Mesenchymal stem cell (in vitro differentiated cells and primary cell): Measurements from ENCODE around the gene ALDH1B1.
A peak's percentile ranks its signal among the peaks of the same experiment; 100 is the strongest.

ENCODE experiments used
- DNase-seq: peaks from one replicate; pipeline ENCODE4 v3.0.0-alpha.2; 2013
- H2AFZ ChIP-seq: one replicate; pipeline ENCODE4 v1.6.1; 2013; ENCODE audit warnings: low read depth, mild to moderate bottlenecking, control low read depth, inconsistent platforms, low read length, moderate library complexity
- H2AK5ac ChIP-seq: 2 replicates; pipeline ENCODE4 v1.6.1; 2013; ENCODE audit warnings: low read length, moderate library complexity, mild to moderate bottlenecking, inconsistent platforms; ENCODE audit not compliant: severe bottlenecking
- H2BK120ac ChIP-seq: one replicate; pipeline ENCODE4 v1.6.1; 2013; ENCODE audit warnings: low read depth, mild to moderate bottlenecking, inconsistent platforms, low read length, moderate library complexity
- H2BK12ac ChIP-seq, 2 experiments: one replicate each; pipeline ENCODE4 v1.6.1; 2013; ENCODE audit warnings: inconsistent platforms in 2 of 2, low read length in 2 of 2, mild to moderate bottlenecking in 2 of 2, moderate library complexity in 2 of 2, control low read depth in 1 of 2
- H2BK15ac ChIP-seq: one replicate; pipeline ENCODE4 v1.6.1; 2013; ENCODE audit warnings: mild to moderate bottlenecking, low read depth, inconsistent platforms; ENCODE audit not compliant: poor library complexity, severe bottlenecking
- H2BK5ac ChIP-seq: 2 replicates; pipeline ENCODE4 v1.6.1; 2013; ENCODE audit warnings: low read depth, mild to moderate bottlenecking, low read length, control low read depth, inconsistent platforms; ENCODE audit not compliant: poor library complexity, severe bottlenecking
- H3K14ac ChIP-seq, 2 experiments: one replicate each; pipeline ENCODE4 v1.6.1; 2013; ENCODE audit warnings: inconsistent platforms in 2 of 2, low read length in 2 of 2, control low read depth in 1 of 2, mild to moderate bottlenecking in 1 of 2, moderate library complexity in 1 of 2
- H3K18ac ChIP-seq, 2 experiments: one replicate each; pipeline ENCODE4 v1.6.1; 2013; ENCODE audit warnings: inconsistent platforms in 2 of 2, low read length in 2 of 2, control low read depth in 1 of 2, low read depth in 1 of 2, mild to moderate bottlenecking in 1 of 2
- H3K23ac ChIP-seq, 2 experiments: one replicate each; pipeline ENCODE4 v1.6.1; 2013; ENCODE audit warnings: inconsistent platforms in 2 of 2, low read length in 2 of 2, mild to moderate bottlenecking in 2 of 2, moderate library complexity in 2 of 2, control low read depth in 1 of 2
- H3K27ac ChIP-seq: 2 replicates; pipeline ENCODE4 v1.5.1; 2013; ENCODE audit warnings: mild to moderate bottlenecking, moderate library complexity, low read length, control low read depth, inconsistent platforms; ENCODE audit not compliant: poor library complexity, severe bottlenecking
- H3K27me3 ChIP-seq, 2 experiments: 2 replicates each; pipeline versions ENCODE4 v1.6.1 to v1.7.0; 2013; ENCODE audit warnings: low read length in 2 of 2, mild to moderate bottlenecking in 2 of 2, moderate library complexity in 2 of 2, control low read depth in 1 of 2, inconsistent platforms in 1 of 2; ENCODE audit not compliant: control insufficient read depth in 1 of 2, insufficient read depth in 1 of 2
- H3K36me3 ChIP-seq, 2 experiments: 2 replicates each; pipeline versions ENCODE4 v1.6.1 to v1.7.0; 2013; ENCODE audit warnings: low read length in 2 of 2, control low read depth in 1 of 2, inconsistent platforms in 1 of 2, low read depth in 1 of 2, mild to moderate bottlenecking in 1 of 2; ENCODE audit not compliant: insufficient read depth in 2 of 2, control insufficient read depth in 1 of 2
- H3K4ac ChIP-seq, 2 experiments: one replicate each; pipeline ENCODE4 v1.6.1; 2013; ENCODE audit warnings: inconsistent platforms in 2 of 2, low read length in 2 of 2, mild to moderate bottlenecking in 2 of 2, moderate library complexity in 2 of 2, control low read depth in 1 of 2, low read depth in 1 of 2
- H3K4me1 ChIP-seq: 2 replicates; pipeline ENCODE4 v1.6.1; 2013; ENCODE audit warnings: low read depth, low read length, control low read depth; ENCODE audit not compliant: control insufficient read depth, insufficient read depth
- H3K4me2 ChIP-seq: 2 replicates; pipeline ENCODE4 v1.6.1; 2013; ENCODE audit warnings: low read length, mild to moderate bottlenecking, inconsistent platforms; ENCODE audit not compliant: poor library complexity, severe bottlenecking
- H3K4me3 ChIP-seq, 2 experiments: 2 replicates each; pipeline versions ENCODE4 v1.5.1 to v1.7.0; 2013; ENCODE audit warnings: low read length in 2 of 2, mild to moderate bottlenecking in 2 of 2, control low read depth in 1 of 2, low read depth in 1 of 2; ENCODE audit not compliant: insufficient read depth in 1 of 2
- H3K79me1 ChIP-seq: replicated peaks from 2 replicates; pipeline ENCODE4 v1.6.1; 2013; ENCODE audit warnings: mild to moderate bottlenecking, control low read depth, low read length, inconsistent platforms; ENCODE audit not compliant: poor library complexity, severe bottlenecking
- H3K9ac ChIP-seq: 2 replicates; pipeline ENCODE4 v1.7.0; 2013; ENCODE audit warnings: mild to moderate bottlenecking, low read length, moderate library complexity
- H3K9me3 ChIP-seq: 2 replicates; pipeline ENCODE4 v1.7.0; 2013; ENCODE audit warnings: mild to moderate bottlenecking, low read length; ENCODE audit not compliant: control insufficient read depth
- H4K8ac ChIP-seq: one replicate; pipeline ENCODE4 v1.6.1; 2013; ENCODE audit warnings: inconsistent platforms, mild to moderate bottlenecking, low read length, moderate library complexity
- H4K91ac ChIP-seq: one replicate; pipeline ENCODE4 v1.6.1; 2013; ENCODE audit warnings: mild to moderate bottlenecking, low read length, inconsistent platforms
- WGBS: methylation state at CpG from one replicate; pipeline ENCODE4 v1.1.7; 2013; ENCODE audit warnings: mixed read lengths; 5-methylcytosine and 5-hydroxymethylcytosine counted together

Gene ALDH1B1

GRCh38 chr9:38393128-38393796 lies 760 bp downstream of the ALDH1B1 start:
- peak overlapping the region; percentile 2 to 68 for H3K23ac ChIP-seq
- peak overlapping the region in 1 of 2 experiments; percentile 29 for H2BK12ac ChIP-seq
- peak overlapping the region; percentile 71 for H2BK5ac ChIP-seq
- no peaks in the 10 kb centered on the region for H3K27me3 ChIP-seq
- peaks cover 25% of the 10 kb centered on the region for H3K79me1 ChIP-seq
- H3K9me3 ChIP-seq: no peaks in the 10 kb centered on the region
- no peak overlapping the region for H3K14ac ChIP-seq
- DNase-seq: peak; percentile 12
- H3K36me3 ChIP-seq: peaks cover 23 to 29% of the 10 kb centered on the region in 2 experiments
- H3K4me1 ChIP-seq: peaks cover 21% of the 10 kb centered on the region
- H3K9ac ChIP-seq: peak overlapping the region; percentile 93
- peak overlapping the region; percentile 49 for H3K4me2 ChIP-seq
- H3K4me3 ChIP-seq: peak overlapping the region; percentile 72 to 94
- peak overlapping the region; percentile 26 to 52 for H3K18ac ChIP-seq
- H2AFZ ChIP-seq: peak overlapping the region; percentile 86
- H2BK120ac ChIP-seq: no peak overlapping the region
- no peak overlapping the region for H4K91ac ChIP-seq
- 12% methylated on average over 9 of the region's 9 CpGs for WGBS
- H4K8ac ChIP-seq: peak overlapping the region; percentile 55
- no peak overlapping the region for H2BK15ac ChIP-seq
- no peak overlapping the region for H3K27ac ChIP-seq
- H2AK5ac ChIP-seq: peak overlapping the region; percentile 10
- peak overlapping the region; percentile 32 to 36 for H3K4ac ChIP-seq

DNA sequence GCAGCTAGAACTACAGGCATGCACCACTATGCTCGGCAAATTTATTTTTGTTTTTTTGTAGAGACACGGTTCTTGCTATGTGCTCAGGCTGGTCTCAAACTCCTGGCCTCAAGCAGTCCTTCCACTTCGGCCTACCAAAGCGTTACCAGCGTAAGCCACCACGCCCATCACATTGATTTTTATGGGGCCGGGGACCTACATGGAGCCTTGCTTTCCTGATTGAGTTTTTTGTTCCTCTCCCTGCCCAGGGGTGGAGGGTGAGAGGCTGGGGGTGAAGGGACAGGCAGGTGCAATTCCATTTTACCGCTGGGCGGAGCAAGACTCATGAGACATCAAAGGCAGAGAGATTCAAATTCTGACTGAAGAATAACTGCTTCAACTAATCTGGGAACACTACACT lies 1.9 kb downstream of the ALDH1B1 start:
- Histone ChIP-seq H2BK15ac (no peak overlapping the region), H3K4ac (no peak overlapping the region), H3K4me2 (no peak overlapping the region), H2BK12ac (no peak overlapping the region), H3K4me3 (no peak overlapping the region), H3K9me3 (no peaks in the 10 kb centered on the region), H3K27ac (no peak overlapping the region), H3K9ac (no peak overlapping the region), H4K8ac (no peak overlapping the region), H3K36me3 (peaks cover 31 to 34% of the 10 kb centered on the region in 2 experiments), H3K79me1 (peaks cover 33% of the 10 kb centered on the region), H2BK5ac (no peak overlapping the region), H3K14ac (no peak overlapping the region), H3K4me1 (peaks cover 21% of the 10 kb centered on the region), H3K18ac (no peak overlapping the region), H2BK120ac (no peak overlapping the region), H4K91ac (no peak overlapping the region), H3K27me3 (no peaks in the 10 kb centered on the region), H2AFZ (no peak overlapping the region), H2AK5ac (no peak overlapping the region), H3K23ac (no peak overlapping the region)
- DNase-seq: no peak
- 94% methylated on average over 7 of the region's 9 CpGs for WGBS

GRCh38 chr9:38395653-38396370 lies 3.3 kb downstream of the ALDH1B1 start:
- H3K27me3 ChIP-seq: no peaks in the 10 kb centered on the region
- H2BK15ac ChIP-seq: no peak overlapping the region
- H2BK120ac ChIP-seq: no peak overlapping the region
- peaks cover 34% of the 10 kb centered on the region in 2 experiments for H3K36me3 ChIP-seq
- H3K79me1 ChIP-seq: peaks cover 34% of the 10 kb centered on the region
- H3K18ac ChIP-seq: no peak overlapping the region
- H3K14ac ChIP-seq: no peak overlapping the region
- no peak overlapping the region for H3K4me2 ChIP-seq
- H2AK5ac ChIP-seq: no peak overlapping the region
- no peak overlapping the region for H2AFZ ChIP-seq
- no peak overlapping the region for H3K4ac ChIP-seq
- no peak for DNase-seq
- no peak overlapping the region for H3K27ac ChIP-seq
- peaks cover 21% of the 10 kb centered on the region for H3K4me1 ChIP-seq
- WGBS: 95% methylated on average over 30 of the region's 30 CpGs
- no peak overlapping the region for H3K23ac ChIP-seq
- H3K4me3 ChIP-seq: no peak overlapping the region
- H3K9ac ChIP-seq: no peak overlapping the region
- no peak overlapping the region for H2BK5ac ChIP-seq
- H2BK12ac ChIP-seq: no peak overlapping the region
- no peak overlapping the region for H4K91ac ChIP-seq
- H3K9me3 ChIP-seq: no peaks in the 10 kb centered on the region
- no peak overlapping the region for H4K8ac ChIP-seq

DNA sequence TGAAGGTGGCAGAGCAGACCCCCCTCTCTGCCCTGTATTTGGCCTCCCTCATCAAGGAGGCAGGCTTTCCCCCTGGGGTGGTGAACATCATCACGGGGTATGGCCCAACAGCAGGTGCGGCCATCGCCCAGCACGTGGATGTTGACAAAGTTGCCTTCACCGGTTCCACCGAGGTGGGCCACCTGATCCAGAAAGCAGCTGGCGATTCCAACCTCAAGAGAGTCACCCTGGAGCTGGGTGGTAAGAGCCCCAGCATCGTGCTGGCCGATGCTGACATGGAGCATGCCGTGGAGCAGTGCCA lies 3.8 kb downstream of the ALDH1B1 start:
- H3K27me3 ChIP-seq: peaks cover 0 to 3% of the 10 kb centered on the region in 2 experiments
- H3K4ac ChIP-seq: no peak overlapping the region
- peaks cover 34% of the 10 kb centered on the region for H3K79me1 ChIP-seq
- no peak overlapping the region for H3K4me2 ChIP-seq
- no peak overlapping the region for H4K8ac ChIP-seq
- H3K18ac ChIP-seq: no peak overlapping the region
- peaks cover 34% of the 10 kb centered on the region in 2 experiments for H3K36me3 ChIP-seq
- no peak overlapping the region for H2BK120ac ChIP-seq
- no peak overlapping the region for H2BK5ac ChIP-seq
- no peak for DNase-seq
- no peak overlapping the region for H4K91ac ChIP-seq
- no peak overlapping the region for H3K9ac ChIP-seq
- no peak overlapping the region for H3K23ac ChIP-seq
- peaks cover 17% of the 10 kb centered on the region for H3K4me1 ChIP-seq
- H3K9me3 ChIP-seq: no peaks in the 10 kb centered on the region
- WGBS: 87% methylated on average over 10 of the region's 10 CpGs
- H3K27ac ChIP-seq: no peak overlapping the region
- H2BK15ac ChIP-seq: no peak overlapping the region
- no peak overlapping the region for H3K4me3 ChIP-seq
- H2AK5ac ChIP-seq: no peak overlapping the region
- H3K14ac ChIP-seq: no peak overlapping the region
- H2AFZ ChIP-seq: no peak overlapping the region
- H2BK12ac ChIP-seq: no peak overlapping the region
